GM18502 (cell line): ENCODE data around the gene WNK3.

Source experiments
- ATAC-seq: cut with Tn5 transposase; IDR thresholded peaks from one replicate; pipeline ENCODE4 v1.9.1; 2021; ENCODE audit warnings: mild to moderate bottlenecking; ENCODE audit not compliant: unreplicated experiment, poor library complexity

The WNK3 gene

DNA sequence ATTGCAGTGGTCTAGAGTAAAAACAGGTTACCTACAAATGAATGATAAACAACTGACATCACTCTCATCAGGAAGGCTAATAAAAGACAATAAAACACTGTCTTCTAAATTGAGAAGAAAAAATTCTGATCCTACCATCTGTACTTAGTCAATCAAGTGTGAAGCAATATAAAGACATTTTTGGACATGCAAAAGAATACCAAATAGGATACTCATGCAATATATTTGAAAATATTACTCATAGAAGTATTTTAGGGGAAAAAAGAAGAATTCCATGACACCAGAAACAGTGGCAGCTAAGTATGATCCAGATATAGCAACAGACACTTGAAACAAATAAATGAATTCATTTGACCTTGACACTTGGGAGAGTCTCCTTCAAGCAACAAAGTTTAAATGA, 111.0 kb downstream of the WNK3 start:
- ATAC-seq, result no peak

DNA sequence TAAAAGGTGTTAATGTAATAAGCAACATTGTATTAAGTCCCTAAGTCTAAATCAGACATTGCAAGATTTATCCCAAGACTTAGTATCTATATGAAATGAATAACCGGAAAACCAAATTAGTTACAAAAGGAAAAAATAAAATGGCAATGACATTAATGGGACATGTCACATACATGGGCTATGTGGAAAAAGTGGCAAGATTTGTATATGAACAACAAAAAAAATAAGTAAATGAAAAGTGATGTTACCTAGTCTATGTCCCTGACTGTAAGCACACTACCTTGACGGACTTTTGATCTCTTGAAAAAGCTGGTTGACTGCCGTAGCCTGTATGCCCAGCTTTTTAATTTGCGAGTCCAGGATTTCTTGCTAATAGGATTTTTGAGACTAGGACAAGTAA, 119.3 kb downstream of the WNK3 start:
- no peak for ATAC-seq

DNA sequence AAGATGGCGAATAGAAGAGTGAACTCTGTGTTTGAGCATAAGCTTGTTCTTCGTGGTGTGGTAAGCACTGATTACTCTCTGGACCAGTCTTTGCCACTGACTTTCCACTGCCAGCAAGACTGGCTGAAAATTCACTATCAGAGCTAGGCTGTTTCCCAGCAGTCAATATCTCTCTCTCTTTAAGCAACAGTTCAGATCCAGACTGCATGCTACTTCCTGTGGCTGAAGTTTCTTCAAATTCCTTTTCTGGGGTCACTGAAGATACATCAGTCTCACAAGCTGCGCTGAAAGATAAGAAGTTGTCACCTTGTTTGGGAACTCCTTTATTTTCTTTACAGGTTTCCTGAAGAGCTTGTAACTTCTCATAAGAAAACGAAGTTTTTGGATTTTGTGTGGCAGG, 120.8 kb downstream of the WNK3 start:
- ATAC-seq, result no peak

DNA sequence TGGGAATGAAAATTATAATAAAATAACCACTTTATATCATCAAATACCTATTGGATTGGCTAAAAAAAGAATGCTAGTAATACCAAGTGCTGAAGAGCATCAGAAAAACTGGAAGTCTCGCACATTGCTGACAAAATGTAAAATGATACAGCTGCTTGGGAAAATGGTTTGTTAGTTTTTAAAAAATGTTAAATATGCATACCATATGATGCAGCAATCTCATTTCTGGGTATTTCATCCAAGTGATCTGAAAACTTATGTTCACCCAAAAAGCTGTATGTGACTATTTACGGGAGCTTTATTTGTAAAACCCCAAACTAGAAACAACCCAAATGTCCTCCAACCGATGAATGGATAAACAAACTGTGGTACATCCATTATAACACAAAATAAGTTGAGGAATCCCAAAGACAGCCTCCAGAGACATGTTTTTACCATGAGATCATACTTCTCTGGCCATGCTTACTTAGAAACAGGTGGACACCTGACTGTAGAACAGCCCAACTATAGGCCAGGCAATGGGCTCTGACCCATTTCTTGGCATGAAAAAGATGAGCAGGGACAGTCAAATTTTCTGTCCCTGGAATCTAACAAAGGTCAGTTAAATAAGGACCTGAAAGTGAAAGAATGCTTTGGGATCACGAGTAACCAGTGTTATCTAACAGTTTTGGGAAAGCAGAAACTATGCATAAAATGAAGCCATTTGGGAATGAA, 127.3 kb downstream of the WNK3 start:
- ATAC-seq, result no peak

DNA sequence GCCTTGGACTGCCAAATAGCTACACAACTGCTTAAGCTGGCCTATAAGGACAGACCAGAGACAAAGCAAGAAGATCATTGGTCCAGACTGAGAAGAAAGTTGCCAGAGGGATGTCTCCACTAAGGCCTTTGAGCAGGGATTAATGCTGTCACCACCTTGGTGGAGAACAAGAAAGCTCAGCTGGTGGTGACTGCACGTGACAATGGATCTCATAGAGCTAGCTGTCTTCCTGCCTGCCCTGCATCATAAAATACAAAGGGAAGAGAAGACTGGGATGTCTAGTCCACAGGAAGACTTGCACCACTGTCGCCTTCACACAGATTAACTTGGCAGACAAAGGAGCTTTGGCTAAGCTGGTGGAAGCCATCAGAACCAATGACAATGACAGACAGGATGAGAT, 134.3 kb downstream of the WNK3 start:
- no peak for ATAC-seq

DNA sequence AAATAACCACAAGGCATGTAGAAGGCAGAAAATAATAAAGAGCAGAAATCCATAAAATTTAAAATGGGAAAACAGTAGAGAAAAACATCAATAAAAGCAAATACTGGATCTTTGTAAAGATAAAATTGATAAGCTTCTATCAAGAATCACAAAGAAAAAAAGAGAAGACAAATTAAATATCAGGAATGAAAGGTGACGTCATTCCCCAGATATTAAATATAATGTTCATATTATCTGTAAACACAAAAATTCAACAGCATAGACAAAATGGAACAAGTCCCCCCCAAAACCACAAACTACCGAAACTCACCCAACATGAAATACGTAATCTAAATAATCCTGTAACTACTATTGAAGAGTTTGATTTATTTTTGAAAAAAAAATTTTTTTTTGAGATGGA, 144.2 kb downstream of the WNK3 start:
- no peak for ATAC-seq

DNA sequence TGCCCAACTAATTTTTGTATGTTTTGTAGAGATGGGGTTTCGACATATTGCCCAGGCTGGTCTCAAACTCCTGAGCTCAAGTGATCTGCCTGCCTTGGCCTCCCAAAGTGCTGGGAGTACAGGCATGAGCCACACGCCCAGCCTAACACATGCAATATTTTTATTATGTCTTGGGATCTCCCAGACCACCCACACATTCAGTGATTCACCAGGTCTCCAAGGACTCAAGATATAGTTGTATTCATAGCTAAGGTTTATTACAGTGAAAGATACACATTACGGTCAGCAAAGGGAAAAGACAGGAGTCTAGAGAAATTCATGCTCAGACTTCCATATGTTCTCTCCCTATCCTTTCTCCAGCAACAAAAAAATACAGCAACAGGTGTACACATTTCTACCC, 149.3 kb downstream of the WNK3 start:
- no peak for ATAC-seq

DNA sequence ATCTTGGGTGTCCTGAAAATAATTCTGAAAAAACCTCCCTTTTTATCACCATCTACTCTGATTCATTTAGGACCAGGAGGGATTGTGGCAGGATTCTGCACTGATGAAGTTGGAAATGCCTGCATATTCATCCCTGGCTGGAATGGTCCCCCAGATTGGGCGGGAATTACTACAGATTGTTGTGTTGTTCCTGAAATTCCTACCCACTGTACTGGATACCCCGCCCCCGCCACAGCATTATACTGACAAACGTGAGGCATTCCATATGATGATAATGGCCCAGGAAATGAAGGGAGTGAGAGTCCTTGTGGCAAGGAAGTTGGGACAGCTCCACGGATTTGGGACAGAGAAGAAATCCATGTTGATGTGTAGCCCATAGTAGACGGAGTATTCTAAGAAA, 159.6 kb downstream of the WNK3 start:
- no peak for ATAC-seq

DNA sequence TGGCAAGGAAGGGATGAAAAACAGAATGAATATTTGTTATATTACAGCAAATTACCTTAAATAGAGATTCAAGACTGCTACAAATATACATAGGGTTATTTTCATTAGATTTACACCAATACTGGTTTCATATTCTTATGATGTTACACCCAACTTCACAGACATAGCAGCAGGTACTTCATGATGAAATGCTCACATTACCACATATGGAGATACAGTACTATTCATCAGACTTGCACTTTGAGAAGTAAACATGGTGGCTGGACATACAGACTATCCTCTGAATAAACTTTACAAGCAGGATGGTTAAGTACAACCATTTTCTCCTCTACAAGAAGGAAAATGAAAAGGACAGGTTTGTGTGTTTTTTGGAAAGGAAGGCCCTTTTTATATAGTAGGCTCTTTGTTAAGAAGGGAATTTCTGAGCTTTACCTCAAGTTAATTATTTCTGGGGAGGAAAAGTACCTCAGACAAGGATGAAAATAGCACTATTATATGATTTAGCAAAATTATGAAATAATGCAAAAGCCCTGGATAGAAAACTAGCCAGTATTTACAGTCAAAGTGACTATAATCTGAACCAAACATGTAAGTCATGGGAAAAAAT, 162.8 kb downstream of the WNK3 start:
- no peak for ATAC-seq

DNA sequence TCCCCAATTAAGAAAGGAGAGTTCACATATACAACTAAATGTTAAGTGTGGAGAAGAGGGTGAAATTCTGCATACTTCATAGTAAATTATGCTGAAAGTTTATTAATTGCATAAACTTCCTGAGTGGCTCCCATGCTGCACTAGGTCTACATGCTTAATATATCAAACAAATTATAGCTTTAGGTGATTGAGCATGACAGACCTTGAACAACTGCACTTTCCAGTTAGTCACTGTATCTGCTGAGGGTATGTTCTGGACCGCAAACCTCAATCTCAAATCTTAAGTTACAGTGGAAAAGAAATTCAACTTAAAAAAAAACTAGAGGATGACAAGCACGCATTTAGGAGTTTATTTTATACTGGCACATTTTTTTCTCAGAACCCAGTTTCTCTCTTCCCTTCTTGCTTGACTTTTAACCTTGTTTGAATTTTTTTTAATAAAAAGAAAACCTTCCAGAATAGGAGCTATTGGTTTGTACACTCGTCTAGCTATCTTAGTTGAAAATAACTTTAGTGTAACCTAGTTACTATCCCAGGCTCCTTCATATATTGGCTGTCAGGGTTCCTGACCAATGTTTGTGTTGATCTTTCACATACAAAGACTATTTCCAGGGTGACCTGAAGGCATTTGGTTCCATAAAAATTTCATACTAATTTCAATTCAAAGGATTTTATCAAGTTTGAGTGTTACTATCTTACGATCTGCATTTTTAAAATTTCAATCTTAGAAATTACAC, 164.6 kb downstream of the WNK3 start:
- no peak for ATAC-seq

DNA sequence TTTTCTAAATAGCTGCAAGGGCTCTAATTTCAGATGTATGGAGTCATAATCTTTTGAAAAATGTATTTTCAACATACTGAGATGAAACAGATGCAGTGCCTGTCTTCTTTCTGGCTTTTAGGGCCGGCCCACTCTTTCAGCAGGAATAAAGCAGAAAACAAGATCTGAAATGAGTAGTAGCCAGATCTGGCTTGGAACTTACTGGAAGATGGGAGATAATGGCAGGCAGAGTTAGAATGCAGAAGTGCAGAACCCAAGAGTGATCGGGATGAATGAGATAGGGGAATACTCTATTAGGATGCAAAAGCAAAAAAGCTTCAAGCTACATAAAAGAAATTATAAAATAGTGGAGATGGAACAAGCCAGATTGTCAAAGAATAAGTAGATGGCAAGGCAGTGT, 173.4 kb downstream of the WNK3 start:
- ATAC-seq, result no peak

DNA sequence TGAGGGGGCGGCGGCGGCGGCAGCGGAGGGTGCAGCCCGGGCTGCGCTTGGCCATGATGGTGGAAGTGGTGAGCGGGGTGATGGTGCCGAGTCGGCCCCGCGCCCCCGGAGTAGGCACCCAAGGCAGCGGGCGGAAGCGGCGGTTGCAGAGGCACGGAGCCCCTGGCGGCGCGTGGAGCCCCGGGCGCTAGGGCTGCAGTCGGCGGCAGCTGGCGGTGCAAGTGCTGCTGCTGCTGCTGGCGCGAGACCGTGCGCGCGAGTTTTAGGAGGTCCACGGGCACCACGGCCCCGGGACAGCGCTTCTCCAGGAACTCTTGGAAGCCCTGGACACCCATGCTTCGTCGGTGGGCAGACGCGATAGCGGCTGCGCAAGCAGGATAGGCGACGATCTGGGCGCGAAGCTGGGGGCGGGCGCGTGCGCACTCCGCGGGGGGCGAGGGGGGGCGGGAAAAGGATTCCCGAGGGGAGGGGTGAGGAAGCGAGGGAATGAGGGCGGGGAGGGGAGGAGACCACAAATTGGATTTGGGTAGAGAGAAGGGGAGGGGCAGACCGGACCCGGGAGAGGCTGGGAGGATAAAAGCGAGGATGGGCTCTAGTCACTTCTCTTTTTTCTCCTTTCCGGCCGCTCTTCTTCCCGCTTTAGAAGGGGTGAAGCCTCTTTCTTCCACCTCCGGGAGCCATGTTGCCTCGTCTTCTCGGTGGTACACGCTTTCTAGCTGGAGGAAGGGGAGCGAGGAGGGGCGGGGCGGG, 174.8 kb downstream of the WNK3 start, which contains the start of gene FAM120C:
Gene FAM120C, minus strand, starts transcription at position 391 of the 750 bp plus-strand sequence. Its CDS starts 56 bp downstream, at position 335.
- peak; percentile 69 for ATAC-seq

DNA sequence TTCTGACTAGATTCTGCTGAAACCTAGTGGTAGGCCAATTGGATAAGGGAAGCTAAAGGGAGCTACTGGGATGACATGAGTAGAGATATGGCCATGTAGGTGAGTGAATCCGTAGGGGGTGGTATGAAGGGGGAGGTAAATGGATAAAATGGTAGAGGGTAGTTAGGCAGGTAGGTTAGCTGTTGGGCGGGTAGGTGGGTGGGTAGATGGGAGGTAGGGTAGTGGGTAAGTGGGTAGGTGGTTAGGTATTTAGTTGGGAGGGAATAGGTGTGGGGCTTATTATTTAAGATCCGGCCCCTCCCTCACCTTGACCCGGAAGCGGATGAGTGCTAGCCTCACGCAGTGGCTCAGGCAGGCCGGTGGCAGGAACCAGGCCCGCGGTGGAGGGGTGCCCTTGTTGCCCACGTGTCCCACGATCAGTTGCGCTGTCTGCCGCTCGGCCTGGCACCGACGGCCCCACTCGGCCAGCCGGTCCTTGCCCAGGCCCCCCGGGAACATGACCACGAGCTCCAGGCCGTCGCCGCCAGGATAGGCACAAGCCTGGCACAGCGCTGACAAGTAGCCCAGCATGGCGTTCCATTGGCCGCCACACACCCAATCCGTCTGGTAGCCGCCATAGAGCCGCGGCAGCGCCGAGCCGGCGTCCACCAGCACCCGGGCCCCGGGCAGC, 175.5 kb downstream of the WNK3 start:
- ATAC-seq, result peak; percentile 71

DNA sequence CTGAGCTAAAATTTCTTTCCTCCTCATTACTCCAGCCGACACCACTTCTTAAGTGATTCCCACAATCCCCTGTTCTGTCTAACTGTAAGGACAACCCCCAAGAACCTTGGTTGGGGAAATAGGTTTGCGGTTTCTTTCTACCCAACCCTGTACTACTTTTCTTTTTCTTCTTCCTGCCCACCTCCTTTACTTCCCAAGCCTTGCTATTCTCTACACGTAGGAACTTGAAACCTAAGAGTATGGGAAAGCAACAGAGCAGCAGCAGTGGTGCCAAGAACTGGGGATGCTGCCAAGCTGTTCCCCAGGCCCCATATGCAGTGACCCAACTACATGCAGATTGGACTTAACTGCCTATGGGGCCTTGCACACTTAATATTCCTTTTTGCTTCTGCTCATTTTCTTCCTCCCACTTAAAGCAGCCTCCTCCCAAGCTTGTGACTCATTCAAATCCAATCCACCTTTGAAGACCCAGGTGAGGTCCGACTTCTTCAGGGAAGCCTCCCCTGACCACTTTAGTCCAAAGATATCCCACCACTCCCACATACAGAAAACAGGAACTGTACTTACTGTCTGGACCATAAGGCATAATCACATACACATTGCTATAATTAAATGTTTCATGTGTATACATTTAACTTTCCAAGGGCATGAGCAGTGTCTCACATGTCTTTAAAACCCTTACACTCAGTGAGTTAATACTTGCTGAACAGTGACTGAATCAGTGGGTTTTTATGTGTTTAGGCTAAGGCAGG, 176.5 kb downstream of the WNK3 start:
- no peak for ATAC-seq

DNA sequence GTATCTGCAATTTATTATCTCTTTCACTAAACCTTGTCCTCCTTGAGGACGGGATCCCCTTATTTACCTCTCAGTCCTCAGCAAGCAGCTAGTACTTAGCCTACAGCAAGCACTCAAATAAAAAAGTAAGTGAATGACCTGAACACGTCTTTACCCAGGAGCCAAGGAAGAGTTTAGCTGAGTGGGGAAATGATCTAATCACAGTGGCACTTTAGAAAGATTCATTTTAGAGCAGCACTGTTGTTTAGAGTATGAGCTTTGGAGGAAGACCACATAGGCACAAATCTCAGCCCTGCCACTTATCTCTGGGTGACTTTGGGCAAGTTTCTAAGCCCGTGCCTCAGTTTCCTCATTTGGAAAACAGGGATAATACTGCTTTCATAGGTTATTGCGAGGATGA, 177.4 kb downstream of the WNK3 start:
- no peak for ATAC-seq

DNA sequence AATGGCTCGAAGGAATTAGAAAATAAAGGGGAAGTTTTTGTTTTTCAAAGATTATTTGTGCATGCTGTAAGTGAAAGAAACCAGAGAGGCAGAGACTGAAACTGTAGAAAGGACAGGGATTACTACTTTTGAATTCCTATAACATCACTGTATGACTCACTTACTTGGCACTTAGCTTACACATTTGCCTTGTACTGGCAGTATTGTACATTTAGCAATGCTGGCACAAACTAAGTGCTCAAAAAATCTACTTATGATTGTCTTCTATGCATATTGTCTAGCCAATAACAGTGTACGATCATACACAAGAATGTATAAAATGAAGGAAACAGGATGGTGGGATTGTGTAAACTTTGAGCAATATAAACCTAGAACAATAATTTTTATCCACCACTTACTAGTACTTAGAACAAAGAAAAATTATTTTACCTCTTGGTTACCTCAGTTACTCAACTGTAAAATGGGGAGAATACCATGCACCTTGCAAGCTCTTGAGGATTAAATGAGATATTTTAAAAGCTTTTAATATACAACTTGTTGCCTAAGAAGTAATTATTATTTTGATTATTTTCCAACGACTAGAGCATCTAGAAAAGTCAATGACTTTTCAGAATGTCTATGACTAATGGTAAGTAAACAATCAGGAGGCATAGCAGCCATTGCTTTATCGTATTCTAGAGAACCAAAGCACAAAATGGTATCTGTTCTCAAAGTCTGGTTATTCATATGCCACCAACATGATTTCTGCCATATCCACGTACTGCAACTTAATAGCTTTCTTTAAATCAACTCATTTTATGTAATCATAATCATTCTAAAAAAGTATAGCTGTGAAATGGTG, 179.5 kb downstream of the WNK3 start:
- peak; percentile 39 for ATAC-seq

DNA sequence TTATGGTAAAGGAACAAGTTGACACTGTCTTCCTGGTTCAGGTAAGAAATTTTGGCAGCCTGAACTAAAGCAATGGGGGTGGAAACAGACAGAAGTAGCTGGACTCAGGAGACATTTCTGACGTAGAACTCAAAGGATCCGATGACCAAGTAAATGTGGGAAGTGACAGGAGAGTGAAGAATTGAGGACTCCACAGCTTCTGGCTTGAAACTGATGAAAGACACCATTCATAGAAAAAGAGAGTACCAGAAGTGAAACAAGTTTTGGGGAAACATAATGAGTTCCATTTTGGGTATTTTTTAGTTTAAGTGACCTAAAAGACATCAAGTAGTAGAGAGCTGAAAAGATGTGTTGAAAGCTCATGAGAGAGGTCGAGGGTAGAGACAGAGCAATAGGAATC, 180.5 kb downstream of the WNK3 start:
- ATAC-seq, result no peak

DNA sequence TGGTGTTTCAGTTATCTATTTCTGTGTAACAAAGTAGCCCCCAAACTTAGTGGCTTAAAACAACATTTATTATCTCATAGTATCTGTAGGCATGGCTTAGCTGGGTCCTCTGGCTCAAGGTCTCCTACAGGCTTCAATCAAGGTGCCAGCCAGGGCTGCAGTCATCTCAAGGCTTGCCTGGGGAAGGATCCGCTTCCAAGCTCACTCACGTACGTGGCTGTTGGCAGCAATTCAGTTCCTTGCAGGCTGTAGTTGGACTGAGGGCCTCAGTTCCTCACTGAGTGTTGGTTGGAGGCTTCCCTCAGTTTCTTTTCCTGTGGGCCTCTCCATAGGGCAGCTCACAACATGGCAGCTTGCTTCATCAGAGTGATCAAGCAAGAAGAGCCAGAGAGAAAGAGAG, 184.1 kb downstream of the WNK3 start:
- ATAC-seq, result no peak

DNA sequence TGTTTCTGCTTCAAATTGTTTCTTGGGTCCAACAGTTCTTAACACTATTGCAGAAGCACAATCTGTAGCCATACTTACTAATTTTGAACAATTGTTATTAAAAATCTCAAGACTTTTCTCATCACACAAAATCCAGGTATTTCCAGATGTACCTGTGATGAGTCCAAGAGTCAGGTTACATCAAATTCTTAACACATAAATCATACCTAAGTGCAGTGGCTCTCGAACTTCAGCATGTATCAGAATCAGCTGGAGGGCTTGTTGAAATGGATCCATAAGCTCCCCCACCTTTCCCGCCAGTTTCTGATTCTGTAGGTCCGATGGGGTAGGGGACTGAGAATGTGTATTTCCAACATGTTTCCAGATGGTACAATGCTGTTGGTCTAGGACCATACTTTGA, 185.4 kb downstream of the WNK3 start:
- ATAC-seq, result no peak
